HG03520 (cell line): Measurements from ENCODE around the gene RPS23.
"Not testable (repeated sequence)": the region's sequence is repeated elsewhere in the genome, so short reads cannot be mapped to it uniquely, and the experiment has no call there.

Experiments
- ATAC-seq: cut with Tn5 transposase; IDR thresholded peaks from one replicate; pipeline ENCODE4 v1.9.1; 2021; ENCODE audit warnings: mild to moderate bottlenecking, moderate library complexity; ENCODE audit not compliant: unreplicated experiment

RPS23 gene

GRCh38 chr5:82290908-82291307 is 12.8 kb upstream of the RPS23 start:
- no peak for ATAC-seq

- ATAC-seq: no peak
Measured at GRCh38 chr5:82290005-82290404, 11.9 kb upstream of the RPS23 start.

GRCh38 chr5:82287625-82288024 is 9.5 kb upstream of the RPS23 start:
- ATAC-seq: no peak

- no peak for ATAC-seq
Measured at GRCh38 chr5:82285206-82285605, 7.1 kb upstream of the RPS23 start.

GRCh38 chr5:82283893-82284292 is 5.7 kb upstream of the RPS23 start:
- no peak for ATAC-seq

- ATAC-seq: no peak
Measured at GRCh38 chr5:82278711-82279370, 687 bp upstream of the RPS23 start.

- ATAC-seq: no peak
Measured at GRCh38 chr5:82277613-82277986, 554 bp downstream of the RPS23 start.

GRCh38 chr5:82276800-82277612 is 1.1 kb downstream of the RPS23 start:
- ATAC-seq: no peak

GRCh38 chr5:82275216-82275664 is 2.9 kb downstream of the RPS23 start:
- no peak for ATAC-seq

GRCh38 chr5:82274343-82275211 is 3.6 kb downstream of the RPS23 start:
- no peak for ATAC-seq

- not testable (repeated sequence) for ATAC-seq
Measured at GRCh38 chr5:82273426-82273825, 4.7 kb downstream of the RPS23 start.

GRCh38 chr5:82272571-82273356 is 5.4 kb downstream of the RPS23 start:
- not testable (repeated sequence) for ATAC-seq

- not testable (repeated sequence) for ATAC-seq
Measured at GRCh38 chr5:82269363-82269762, 8.8 kb downstream of the RPS23 start.

GRCh38 chr5:82267297-82267933 is 10.7 kb downstream of the RPS23 start:
- ATAC-seq: not testable (repeated sequence)

- no peak for ATAC-seq
Measured at GRCh38 chr5:82265047-82265446, 13.1 kb downstream of the RPS23 start.

GRCh38 chr5:82259172-82259800 is 18.9 kb downstream of the RPS23 start:
- no peak for ATAC-seq

GRCh38 chr5:82257729-82258128 is 20.4 kb downstream of the RPS23 start:
- ATAC-seq: no peak

- no peak for ATAC-seq
Measured at GRCh38 chr5:82257247-82257646, 20.9 kb downstream of the RPS23 start.

GRCh38 chr5:82255844-82256243 is 22.3 kb downstream of the RPS23 start:
- no peak for ATAC-seq

- ATAC-seq: no peak
Measured at GRCh38 chr5:82252744-82253143, 25.4 kb downstream of the RPS23 start.
